KOPT-K1 (cell line): Measurements from ENCODE around the gene DUSP22.

Experiments
- H3K27ac ChIP-seq: fragments of 200-600 bp; sonication (generic); 2 replicates; pipeline ENCODE4 v1.5.1; 2016; ENCODE audit warnings: antibody characterized with exemption, mild to moderate bottlenecking, low read depth, low read length; ENCODE audit not compliant: poor library complexity, severe bottlenecking
- H3K36me3 ChIP-seq: fragments of 200-600 bp; sonication (generic); 2 replicates; pipeline ENCODE4 v1.5.1; 2017; ENCODE audit warnings: antibody characterized with exemption, mild to moderate bottlenecking, low read length, moderate library complexity; ENCODE audit not compliant: insufficient read depth
- H3K9me3 ChIP-seq: fragments of 200-600 bp; sonication (generic); 2 replicates; pipeline ENCODE4 v1.5.1; 2017; ENCODE audit warnings: antibody characterized with exemption, low read length, mild to moderate bottlenecking; ENCODE audit not compliant: insufficient read depth, poor library complexity, severe bottlenecking

Gene DUSP22

GRCh38 chr6:340186-340955 lies 48.1 kb downstream of the DUSP22 start:
- peaks cover 5% of the 10 kb centered on the region for H3K9me3 ChIP-seq
- H3K27ac ChIP-seq, result no peak overlapping the region

GRCh38 chr6:340991-341827 lies 48.9 kb downstream of the DUSP22 start:
- Histone ChIP-seq H3K9me3 (peaks cover 5% of the 10 kb centered on the region), H3K27ac (no peak overlapping the region), H3K36me3 (no peaks in the 10 kb centered on the region)

More at GRCh38 chr6:340186-340955, 48.1 kb downstream of the DUSP22 start:
- no peaks in the 10 kb centered on the region for H3K36me3 ChIP-seq

GRCh38 chr6:341914-342831 lies 49.9 kb downstream of the DUSP22 start:
- peaks cover 5% of the 10 kb centered on the region for H3K9me3 ChIP-seq
- H3K27ac ChIP-seq, result no peak overlapping the region
- H3K36me3 ChIP-seq, result no peaks in the 10 kb centered on the region

- H3K36me3 ChIP-seq, result no peaks in the 10 kb centered on the region
- peaks cover 5% of the 10 kb centered on the region for H3K9me3 ChIP-seq
- no peak overlapping the region for H3K27ac ChIP-seq
Measured at GRCh38 chr6:342832-343179, 50.5 kb downstream of the DUSP22 start.

GRCh38 chr6:343226-343935 lies 51.1 kb downstream of the DUSP22 start:
- Histone ChIP-seq H3K36me3 (no peaks in the 10 kb centered on the region), H3K27ac (no peak overlapping the region), H3K9me3 (peaks cover 5% of the 10 kb centered on the region)

GRCh38 chr6:343960-344815 lies 51.9 kb downstream of the DUSP22 start:
- no peaks in the 10 kb centered on the region for H3K36me3 ChIP-seq
- H3K9me3 ChIP-seq, result peaks cover 5% of the 10 kb centered on the region
- no peak overlapping the region for H3K27ac ChIP-seq

GRCh38 chr6:344816-345340 lies 52.6 kb downstream of the DUSP22 start:
- H3K36me3 ChIP-seq, result no peaks in the 10 kb centered on the region
- peaks cover 5% of the 10 kb centered on the region for H3K9me3 ChIP-seq
- H3K27ac ChIP-seq, result no peak overlapping the region

- H3K9me3 ChIP-seq, result peaks cover 5% of the 10 kb centered on the region
Measured at GRCh38 chr6:345747-346385, 53.6 kb downstream of the DUSP22 start.

GRCh38 chr6:346386-347030 lies 54.2 kb downstream of the DUSP22 start:
- Histone ChIP-seq H3K9me3 (peaks cover 5% of the 10 kb centered on the region), H3K27ac (no peak overlapping the region), H3K36me3 (no peaks in the 10 kb centered on the region)

More at GRCh38 chr6:345747-346385, 53.6 kb downstream of the DUSP22 start:
- Histone ChIP-seq H3K36me3 (no peaks in the 10 kb centered on the region), H3K27ac (no peak overlapping the region)

- Histone ChIP-seq H3K27ac (no peak overlapping the region), H3K36me3 (no peaks in the 10 kb centered on the region), H3K9me3 (peaks cover under 1% of the 10 kb centered on the region)
Measured at GRCh38 chr6:347232-347631, 54.9 kb downstream of the DUSP22 start.

GRCh38 chr6:347951-348859 lies 55.9 kb downstream of the DUSP22 start:
- Histone ChIP-seq H3K27ac (no peak overlapping the region), H3K36me3 (no peaks in the 10 kb centered on the region)

GRCh38 chr6:348860-349396 lies 56.6 kb downstream of the DUSP22 start:
- no peaks in the 10 kb centered on the region for H3K36me3 ChIP-seq
- H3K9me3 ChIP-seq, result no peaks in the 10 kb centered on the region
- H3K27ac ChIP-seq, result no peak overlapping the region

More at GRCh38 chr6:347951-348859, 55.9 kb downstream of the DUSP22 start:
- H3K9me3 ChIP-seq, result no peaks in the 10 kb centered on the region
